DLD1 (cell line): ENCODE results near the gene NFATC3.
"Not testable (repeated sequence)": the region's sequence is repeated elsewhere in the genome, so short reads cannot be mapped to it uniquely, and the experiment has no call there.

Source experiments
- in situ Hi-C: cut with HindIII; loops from 2 replicates; pipeline ENCODE4 v1.10.0; 2017; ENCODE audit warnings: low sequenced_read_pairs

NFATC3 gene

GRCh38 chr16:68114939-68115338 lies 29.8 kb downstream of the NFATC3 start:
- in situ Hi-C loops: not testable (repeated sequence)

- in situ Hi-C loops: no loop called here
Observed at GRCh38 chr16:68115851-68116250, 30.7 kb downstream of the NFATC3 start.

GRCh38 chr16:68116256-68116867 lies 31.2 kb downstream of the NFATC3 start:
- in situ Hi-C loops: no loop called here

DNA sequence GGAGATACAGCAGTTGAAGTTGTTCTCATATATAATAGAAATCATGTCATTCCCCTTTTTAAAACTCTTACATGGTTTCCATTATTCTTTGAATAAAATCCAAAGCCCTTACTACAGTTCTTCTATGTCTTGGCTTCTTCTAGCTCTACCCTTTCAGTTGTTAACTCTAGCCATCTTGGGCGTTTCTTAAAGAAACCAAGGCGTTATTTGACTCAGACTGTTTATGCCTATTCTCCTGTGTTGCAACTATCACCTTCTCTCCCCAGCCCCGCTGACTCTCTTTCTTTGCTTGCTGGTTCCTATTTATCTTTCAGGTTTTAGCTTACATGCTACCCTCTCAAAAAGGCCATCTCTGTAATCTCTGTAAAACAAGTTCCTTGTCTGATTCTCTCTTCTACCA lies 32.7 kb downstream of the NFATC3 start:
- in situ Hi-C loops: no loop called here

DNA sequence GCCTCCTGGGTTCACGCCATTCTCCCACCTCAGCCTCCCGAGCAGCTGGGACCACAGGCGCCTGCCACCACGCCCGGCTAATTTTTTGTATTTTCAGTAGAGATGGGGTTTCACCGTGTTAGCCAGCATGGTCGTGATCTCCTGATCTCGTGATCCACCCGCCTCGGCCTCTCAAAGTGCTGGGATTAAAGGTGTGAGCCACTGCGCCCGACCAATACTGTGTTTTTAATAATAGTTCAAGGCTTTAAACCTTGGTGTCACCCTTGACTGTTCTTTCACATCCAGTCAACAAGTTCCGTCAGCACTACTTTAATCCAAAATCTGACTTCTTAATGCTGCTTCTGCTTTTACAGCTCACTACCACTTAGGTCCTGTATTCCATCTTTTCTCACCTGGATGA lies 33.8 kb downstream of the NFATC3 start:
- in situ Hi-C loops: not testable (repeated sequence)

GRCh38 chr16:68120496-68120895 lies 35.3 kb downstream of the NFATC3 start:
- in situ Hi-C loops: not testable (repeated sequence)

- in situ Hi-C loops: no loop called here
Observed at GRCh38 chr16:68126395-68126794, 41.2 kb downstream of the NFATC3 start.

GRCh38 chr16:68128577-68129305 lies 43.6 kb downstream of the NFATC3 start:
- in situ Hi-C loops: no loop called here

- in situ Hi-C loops: no loop called here
Observed at GRCh38 chr16:68130520-68130919, 45.4 kb downstream of the NFATC3 start.

GRCh38 chr16:68131813-68132706 lies 46.9 kb downstream of the NFATC3 start:
- in situ Hi-C loops: no loop called here

GRCh38 chr16:68133000-68133399 lies 47.8 kb downstream of the NFATC3 start:
- in situ Hi-C loops: not testable (repeated sequence)

- in situ Hi-C loops: no loop called here
Observed at GRCh38 chr16:68134644-68135043, 49.5 kb downstream of the NFATC3 start.

DNA sequence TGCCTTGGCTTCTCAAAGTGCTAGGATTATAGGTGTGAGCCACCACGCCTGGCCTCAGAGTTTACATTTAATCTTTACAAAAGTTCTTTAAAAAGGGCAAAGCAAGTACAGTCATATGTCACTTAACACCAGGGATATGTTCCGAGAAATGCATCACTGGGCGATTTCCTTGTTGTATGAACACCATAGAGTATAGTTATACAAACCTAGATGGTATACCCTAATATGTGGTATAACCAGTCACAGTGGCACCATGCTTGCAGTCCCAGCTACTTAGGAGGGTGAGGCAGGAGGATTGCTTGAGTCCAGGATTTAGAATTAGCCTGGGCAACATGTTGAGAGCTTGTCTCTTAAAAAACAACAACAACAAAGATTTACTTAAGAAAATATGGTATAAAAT lies 51.3 kb downstream of the NFATC3 start:
- in situ Hi-C loops: no loop called here

GRCh38 chr16:68144008-68144407 lies 58.8 kb downstream of the NFATC3 start:
- in situ Hi-C loops: no loop called here

DNA sequence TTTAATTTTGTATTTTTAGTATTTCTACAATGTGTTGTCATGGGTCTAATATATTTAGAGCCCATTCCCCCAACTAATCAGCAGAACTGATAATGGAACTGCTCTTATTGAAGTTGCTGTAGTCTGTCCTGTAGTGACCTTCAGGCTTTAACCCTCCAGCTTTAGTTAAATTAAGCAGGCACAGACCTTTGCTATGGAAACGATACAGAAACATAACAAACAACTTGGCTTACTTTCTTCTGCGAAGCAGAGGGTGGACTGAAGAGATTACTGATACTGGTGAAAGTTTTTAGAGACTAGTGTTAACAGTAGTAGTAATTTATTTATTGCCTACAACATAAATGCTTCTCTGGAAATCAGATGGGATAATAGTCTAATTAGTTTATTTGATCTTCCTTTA lies 61.4 kb downstream of the NFATC3 start:
- in situ Hi-C loops: no loop called here

GRCh38 chr16:68147444-68147843 lies 62.3 kb downstream of the NFATC3 start:
- in situ Hi-C loops: no loop called here

- in situ Hi-C loops: no loop called here
Observed at GRCh38 chr16:68149596-68149995, 64.4 kb downstream of the NFATC3 start.

DNA sequence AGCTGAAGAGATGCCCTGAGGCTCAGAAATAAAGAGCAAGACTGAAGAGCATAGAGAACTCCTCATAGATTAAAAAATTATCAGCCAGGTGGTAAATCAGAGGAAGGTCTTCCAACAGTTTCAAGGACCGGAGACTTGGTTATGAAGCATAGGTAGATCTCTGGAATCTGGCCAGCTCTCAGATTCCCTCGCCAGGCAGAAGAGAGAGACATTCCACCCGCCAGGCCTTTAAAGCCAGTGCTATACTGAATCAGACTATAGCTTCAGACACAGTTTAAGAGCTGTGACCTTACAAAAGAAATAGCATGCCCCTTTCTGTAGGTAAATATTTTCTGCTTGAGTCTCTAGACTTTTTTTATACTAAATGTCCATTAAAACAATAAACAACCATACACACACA lies 70.3 kb downstream of the NFATC3 start:
- in situ Hi-C loops: no loop called here

GRCh38 chr16:68162413-68162812 lies 77.2 kb downstream of the NFATC3 start:
- in situ Hi-C loops: no loop called here

DNA sequence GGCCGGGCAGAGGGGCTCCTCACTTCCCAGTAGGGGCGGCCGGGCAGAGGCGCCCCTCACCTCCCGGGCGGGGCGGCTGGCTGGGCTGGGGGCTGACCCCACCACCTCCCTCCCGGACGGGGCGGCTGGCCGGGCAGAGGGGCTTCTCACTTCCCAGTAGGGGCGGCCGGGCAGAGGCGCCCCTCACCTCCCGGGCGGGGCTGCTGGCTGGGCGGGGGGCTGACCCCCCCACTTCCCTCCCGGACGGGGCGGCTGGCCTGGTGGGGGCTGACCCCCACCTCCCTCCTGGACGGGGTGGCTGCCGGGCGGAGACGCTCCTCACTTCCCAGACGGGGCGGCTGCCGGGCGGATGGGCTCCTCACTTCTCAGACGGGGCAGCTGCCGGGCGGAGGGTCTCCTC lies 78.1 kb downstream of the NFATC3 start:
- in situ Hi-C loops: not testable (repeated sequence)

DNA sequence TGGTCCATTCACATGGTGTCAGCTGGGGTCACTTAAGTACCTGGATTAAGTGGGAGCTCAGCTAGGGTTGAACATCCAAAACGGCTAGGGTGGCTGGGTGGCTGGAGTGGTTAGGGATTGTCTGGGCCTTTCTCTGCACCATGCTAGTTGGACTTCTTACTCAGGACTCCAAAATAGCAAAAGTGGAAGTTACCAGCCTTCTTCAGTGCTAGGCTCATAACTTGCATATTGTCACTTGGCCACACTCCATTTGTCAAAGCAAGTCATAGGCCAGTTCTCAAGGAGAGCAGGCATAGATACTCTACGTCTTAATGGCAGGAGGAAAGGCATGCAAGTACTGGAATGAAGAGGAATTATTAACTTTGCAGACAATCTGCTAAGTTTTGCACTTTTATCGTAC lies 81.1 kb downstream of the NFATC3 start:
- in situ Hi-C loops: no loop called here
